K562 (cell line): Measurements from ENCODE around the gene GHR. TPM values are rescaled to one million over a fixed set of nuclear protein-coding genes. Genes with fewer than 3 reads are reported as not detected.

Source experiments
- ATAC-seq: fragments of 200-7000 bp; cut with Tn5 transposase; 3 replicates; pipeline ENCODE4 v1.9.1; 2020; ENCODE audit warnings: moderate library complexity
- BruUV-seq: library from RNA; stranded (reverse); fragments of 400-500 nt; replicated peaks from 2 replicates; lab custom pipeline; 2021; lab: Mats Ljungman, UMichigan
- CTCF ChIA-PET: fragments of 300-600 bp; formaldehyde crosslinking; extraction: SDS; loops from one replicate; lab custom pipeline; 2021; ENCODE audit warnings: low intra/inter-chr PET ratio; lab: Yijun Ruan, JAX
- POLR2A ChIA-PET: fragments of 300-600, 350-650 bp; sonication (Branson Sonifier 250); formaldehyde crosslinking; extraction: SDS; loops from one replicate; lab custom pipeline; 2021; ENCODE audit warnings: antibody characterized with exemption, inconsistent platforms; lab: Yijun Ruan, JAX
- DNase-seq, 4 experiments: peaks; one replicate each; pipeline versions ENCODE4 v3.0.0 to v3.0.0-alpha.2; 2011 to 2018; ENCODE audit warnings: low spot score in 3 of 4, mixed read lengths in 3 of 4; ENCODE audit errors: extremely low read depth in 1 of 4
- FAIRE-seq: peaks from 2 replicates; lab custom pipeline; 2011; peaks lifted over from hg19 to GRCh38; lab: Jason Lieb, UNC
- H2AFZ ChIP-seq: 2 replicates; pipeline ENCODE4 v1.6.0; 2011; ENCODE audit warnings: low read depth, low read length, control low read depth, inconsistent platforms
- H3K27ac ChIP-seq: fragments of 200-600 bp; 3 replicates; pipeline ENCODE4 v1.8.0; 2011; ENCODE audit warnings: low read depth, mild to moderate bottlenecking, control low read depth, inconsistent platforms, low read length, moderate library complexity, mixed read lengths; ENCODE audit errors: extremely low read depth
- H3K27me3 ChIP-seq, 2 experiments: fragments of 300-600 bp in 1 of 2; 2 replicates in 1 of 2; 3 replicates in 1 of 2; pipeline versions ENCODE4 v1.6.0 to v1.8.0; 2011; ENCODE audit warnings: inconsistent platforms in 2 of 2, low read length in 2 of 2, mild to moderate bottlenecking in 1 of 2, mixed read lengths in 1 of 2, moderate library complexity in 1 of 2; ENCODE audit not compliant: control insufficient read depth in 2 of 2, insufficient read depth in 2 of 2
- H3K36me3 ChIP-seq: fragments of 300-600 bp; 3 replicates; pipeline ENCODE4 v1.8.0; 2011; ENCODE audit warnings: mild to moderate bottlenecking, low read length, inconsistent platforms; ENCODE audit not compliant: control insufficient read depth, insufficient read depth
- H3K4me1 ChIP-seq, 2 experiments: fragments of 200-600 bp in 1 of 2; replicated peaks in 1 of 2; 2 replicates in 1 of 2; 3 replicates in 1 of 2; pipeline versions ENCODE4 v1.5.1 to v1.8.0; 2011; ENCODE audit warnings: inconsistent platforms in 2 of 2, low read length in 2 of 2, mild to moderate bottlenecking in 1 of 2, mixed read lengths in 1 of 2, moderate library complexity in 1 of 2; ENCODE audit not compliant: control insufficient read depth in 2 of 2, insufficient read depth in 2 of 2
- H3K4me2 ChIP-seq: 2 replicates; pipeline ENCODE4 v1.6.1; 2011; ENCODE audit warnings: low read length, control low read depth, inconsistent platforms, mixed read lengths; ENCODE audit not compliant: insufficient read depth
- H3K4me3 ChIP-seq: fragments of 200-600 bp; sonication (generic), shearing (Covaris generic); 2 replicates; pipeline ENCODE4 v1.5.1; 2016; ENCODE audit warnings: control low read depth, inconsistent platforms
- H3K79me2 ChIP-seq: fragments of 200-600 bp; 3 replicates; pipeline ENCODE4 v1.8.0; 2011; ENCODE audit warnings: low read length, inconsistent platforms; ENCODE audit not compliant: control insufficient read depth, insufficient read depth
- H3K9ac ChIP-seq, 2 experiments: 2 replicates each; pipeline versions ENCODE4 v1.6.0 to v1.6.1; 2011; ENCODE audit warnings: low read depth in 2 of 2, low read length in 2 of 2, control low read depth in 1 of 2, inconsistent platforms in 1 of 2, mild to moderate bottlenecking in 1 of 2, mixed read lengths in 1 of 2; ENCODE audit not compliant: insufficient read depth in 1 of 2
- H3K9me1 ChIP-seq: one replicate; pipeline ENCODE4 v1.6.0; 2011; ENCODE audit warnings: inconsistent platforms, mild to moderate bottlenecking, low read length, moderate library complexity; ENCODE audit not compliant: control insufficient read depth, insufficient read depth
- H3K9me3 ChIP-seq: replicated peaks from 2 replicates; pipeline ENCODE4 v1.5.1; 2011; ENCODE audit warnings: low read depth, low read length, inconsistent platforms; ENCODE audit not compliant: control insufficient read depth, insufficient read depth
- H4K20me1 ChIP-seq: replicated peaks from 2 replicates; pipeline ENCODE4 v1.6.1; 2011; ENCODE audit warnings: low read length, inconsistent platforms, mixed read lengths; ENCODE audit not compliant: control insufficient read depth, insufficient read depth
- ELF1 ChIP-seq: fragments of 200-800 bp; sonication (Bioruptor generic); IDR thresholded peaks from 2 replicates; pipeline ENCODE4 v1.6.1; 2016; ENCODE audit warnings: missing genetic modification characterization, missing compliant biosample characterization
- ELF2 ChIP-seq: fragments of 250-450 bp; sonication (Bioruptor Pico); IDR thresholded peaks from 2 replicates; pipeline ENCODE4 v1.5.0; 2021; ENCODE audit warnings: mild to moderate bottlenecking
- FOXA1 ChIP-seq: fragments of 450-650 bp; IDR thresholded peaks from 2 replicates; pipeline ENCODE4 v1.6.1; 2016; ENCODE audit warnings: mild to moderate bottlenecking, borderline replicate concordance
- KDM5B ChIP-seq: fragments of 200-600 bp; sonication (generic); IDR thresholded peaks from 2 replicates; pipeline ENCODE4 v1.6.1; 2012; ENCODE audit warnings: low read depth, mild to moderate bottlenecking, moderate library complexity, low read length, control low read depth, inconsistent platforms; ENCODE audit not compliant: insufficient replicate concordance
- KLF13 ChIP-seq: fragments of 450-650 bp; IDR thresholded peaks from 2 replicates; pipeline ENCODE4 v1.6.1; 2016; ENCODE audit warnings: missing genetic modification characterization, low read depth, mild to moderate bottlenecking, missing compliant biosample characterization, moderate library complexity, borderline replicate concordance
- MAFK ChIP-seq: IDR thresholded peaks from 2 replicates; pipeline ENCODE4 v1.6.1; 2011; ENCODE audit warnings: low read length, improper control_type of control experiment
- NCOA4 ChIP-seq: fragments of 450-650 bp; IDR thresholded peaks from 2 replicates; pipeline ENCODE4 v1.6.1; 2018; ENCODE audit warnings: mild to moderate bottlenecking; ENCODE audit not compliant: partially characterized antibody
- RBM34 ChIP-seq: fragments of 200-400 bp; formaldehyde crosslinking; IDR thresholded peaks from 2 replicates; pipeline ENCODE4 v1.6.1; 2018; ENCODE audit warnings: low read length, borderline replicate concordance; ENCODE audit not compliant: insufficient read depth
- SMC3 ChIP-seq: conservative IDR thresholded peaks from 2 replicates; pipeline ENCODE4 v1.6.1; 2011; ENCODE audit warnings: low read depth, low read length, improper control_type of control experiment; ENCODE audit not compliant: insufficient read depth
- SRSF9 ChIP-seq: fragments of 200-400 bp; formaldehyde crosslinking; IDR thresholded peaks from 2 replicates; pipeline ENCODE4 v1.6.1; 2017; ENCODE audit warnings: low read depth, low read length, borderline replicate concordance
- TEAD1 ChIP-seq, 2 experiments: fragments of 450-650 bp in 1 of 2; sonication (generic) in 1 of 2; formaldehyde crosslinking; IDR thresholded peaks; 2 replicates each; pipeline versions ENCODE4 v1.4.0 to v1.8.0; 2020 to 2022; ENCODE audit warnings: mild to moderate bottlenecking in 2 of 2, missing genetic modification reagents in 1 of 2
- U2AF2 ChIP-seq: fragments of 200-400 bp; formaldehyde crosslinking; optimal IDR thresholded peaks from 2 replicates; pipeline ENCODE3; 2017; ENCODE audit warnings: low read depth, mild to moderate bottlenecking, low read length
- WGBS: fragments of 100-300 bp; shearing (Covaris generic); methylation state at CpG from one replicate; pipeline ENCODE4 v1.1.6; 2016; ENCODE audit warnings: low coverage, mixed read lengths; ENCODE audit not compliant: insufficient coverage; ENCODE audit errors: missing lambda C conversion rate; 5-methylcytosine and 5-hydroxymethylcytosine counted together
- in situ Hi-C: fragments of 300-500 bp; cut with MboI; formaldehyde crosslinking; loops from 4 replicates; pipeline ENCODE4 v1.15.0; 2018; ENCODE audit warnings: inconsistent platforms, mixed read lengths
- intact Hi-C: fragments of 100-400 bp; cut with micrococcal nuclease; formaldehyde crosslinking; loops from 2 replicates; pipeline ENCODE4 v1.14.2; 2022
- polyA plus RNA-seq, 8 experiments: library from polyadenylated mRNA; depleted of rRNA in 4 of 8; stranded (reverse) in 5 of 8; unstranded in 3 of 8; fragments of >200 nt; fragmentation: Nextera tagmentation in 2 of 8; fragmentation: Illumina TruSeq in 1 of 8; extraction: Ambion mirVana in 2 of 8; extraction: Trizol in 1 of 8; gene quantifications; 2 replicates each; pipeline versions ENCODE4 v1.2.1 to v1.2.3, GENCODE V29; 2011 to 2014; ENCODE audit warnings: inconsistent platforms in 1 of 8, missing spikeins in 1 of 8
- total RNA-seq, 7 experiments: library from RNA; depleted of rRNA in 6 of 7; stranded (reverse); fragments of >200 nt in 6 of 7; fragmentation: Illumina TruSeq in 2 of 7; extraction: Trizol in 2 of 7; gene quantifications; 2 replicates each; pipeline versions ENCODE4 v1.2.1 to v1.2.3, GENCODE V29; 2011 to 2021; ENCODE audit warnings: low replicate concordance in 1 of 7
- TF ChIP-seq, protein P1 (sequence below): fragments of 450-650 bp; IDR thresholded peaks from one replicate; pipeline ENCODE4 v1.6.1; 2018; ENCODE audit warnings: mild to moderate bottlenecking, moderate library complexity; ENCODE audit not compliant: partially characterized antibody
- TF ChIP-seq, protein P2 (sequence below): fragments of 250-450 bp; sonication (Bioruptor Pico); IDR thresholded peaks from 2 replicates; pipeline ENCODE4 v1.4.0; 2020; ENCODE audit warnings: mild to moderate bottlenecking, moderate library complexity

The GHR gene
- total and polyA plus RNA-seq, 9 of the 15 experiments (the other 6 are each of a cell fraction or from before 2014, with no cell fraction given), result 0.01 to 0.13 (median 0.07) TPM; not detected in 5

DNA sequence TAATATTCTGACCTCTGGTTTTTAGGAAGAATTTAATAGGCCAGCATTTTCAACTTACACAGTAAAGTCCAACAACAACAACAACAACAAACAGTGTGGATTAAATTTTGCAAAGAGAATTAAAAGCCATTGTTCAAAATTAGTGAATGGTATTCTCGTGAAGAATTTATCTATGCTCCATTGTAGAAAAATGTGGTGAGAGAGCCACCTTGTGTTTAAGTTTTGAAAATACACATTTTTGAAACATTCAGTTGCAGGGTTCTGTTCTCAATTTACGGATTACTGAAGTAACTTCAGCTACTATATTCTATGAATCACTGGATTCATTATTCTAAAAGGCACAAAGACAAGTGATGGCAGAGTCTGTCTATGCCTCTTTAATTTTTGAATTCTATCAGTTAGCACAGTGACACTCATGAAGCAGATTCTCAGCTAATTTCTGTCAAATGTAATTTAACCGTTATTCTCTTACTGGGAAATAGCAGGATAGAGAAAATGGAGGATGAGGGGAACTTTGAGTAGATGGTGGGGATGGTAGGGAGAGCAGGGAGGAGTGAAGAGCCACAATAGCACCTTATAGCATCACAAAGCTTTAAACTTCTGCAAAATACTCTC, 344.4 kb downstream of the GHR start (continued):
- TF ChIP-seq SMC3 (peak; percentile 75), TEAD1 (CRISPR knock-in tag; IDR thresholded peaks at IDR 0.05) (no peak), KLF13 (tag) (no peak)

DNA sequence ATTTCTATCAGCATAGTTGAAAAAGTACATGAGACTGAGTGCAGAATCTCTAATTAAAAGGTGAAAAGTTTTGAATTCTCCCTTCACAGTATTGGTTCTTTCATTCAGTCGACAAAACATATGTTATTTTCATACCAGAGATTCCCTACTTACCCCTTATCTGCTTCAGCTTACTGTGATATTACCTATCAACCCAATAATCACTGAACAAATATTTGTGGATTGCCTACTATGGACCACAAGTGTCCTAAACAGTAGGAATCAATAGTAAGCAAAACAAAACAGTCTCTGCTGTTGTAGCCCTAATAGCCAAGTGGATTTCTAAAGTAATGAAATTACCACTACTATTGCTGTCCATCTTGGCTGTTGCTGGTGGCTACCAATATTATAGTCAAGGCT, 344.9 kb downstream of the GHR start:
- no TSS peak for BruUV-seq
- FAIRE-seq, result no peak
- POLR2A ChIA-PET, result no interaction called here
- no peak for DNase-seq
- H2AFZ ChIP-seq, result no peak overlapping the region
- H3K27ac ChIP-seq, result no peak overlapping the region
- H3K9ac ChIP-seq, result no peak overlapping the region
- H3K4me2 ChIP-seq, result no peak overlapping the region
- H3K4me3 ChIP-seq, result no peak overlapping the region
- no peaks in the 10 kb centered on the region for H3K9me1 ChIP-seq
- no peaks in the 10 kb centered on the region for H3K36me3 ChIP-seq
- no peaks in the 10 kb centered on the region for H3K9me3 ChIP-seq
- no peaks in the 10 kb centered on the region for H4K20me1 ChIP-seq
- no peaks in the 10 kb centered on the region for H3K4me1 ChIP-seq
- no peaks in the 10 kb centered on the region for H3K79me2 ChIP-seq
- intact Hi-C loops, result loop anchor here (5.0 kb wide), 4 partner anchors 181 to 761 kb away; no protein-coding TSS in a partner anchor
- CTCF ChIA-PET, result interaction anchor here (0.6 to 2.3 kb wide), 5 partner anchors 121 to 1535 kb away, joined by 3 to 10 read pairs (median 4); no protein-coding TSS in a partner anchor
- in situ Hi-C loops, result loop anchor here (25.0 kb wide), 1 partner anchor 906 kb away; the partner anchor contains the start of gene OXCT1
- 0% methylated on average over 1 of the region's 1 CpG for WGBS
- TF ChIP-seq, protein P1, sequence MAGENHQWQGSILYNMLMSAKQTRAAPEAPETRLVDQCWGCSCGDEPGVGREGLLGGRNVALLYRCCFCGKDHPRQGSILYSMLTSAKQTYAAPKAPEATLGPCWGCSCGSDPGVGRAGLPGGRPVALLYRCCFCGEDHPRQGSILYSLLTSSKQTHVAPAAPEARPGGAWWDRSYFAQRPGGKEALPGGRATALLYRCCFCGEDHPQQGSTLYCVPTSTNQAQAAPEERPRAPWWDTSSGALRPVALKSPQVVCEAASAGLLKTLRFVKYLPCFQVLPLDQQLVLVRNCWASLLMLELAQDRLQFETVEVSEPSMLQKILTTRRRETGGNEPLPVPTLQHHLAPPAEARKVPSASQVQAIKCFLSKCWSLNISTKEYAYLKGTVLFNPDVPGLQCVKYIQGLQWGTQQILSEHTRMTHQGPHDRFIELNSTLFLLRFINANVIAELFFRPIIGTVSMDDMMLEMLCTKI, result no peak
- no peak for TF ChIP-seq MAFK
- TF ChIP-seq ELF2 (CRISPR knock-in tag), result no peak
- TF ChIP-seq U2AF2, result no peak
- no peak for TF ChIP-seq FOXA1
- TF ChIP-seq NCOA4, result no peak
- TF ChIP-seq ELF1, result no peak
- TF ChIP-seq KDM5B, result no peak
- TF ChIP-seq, protein P2, sequence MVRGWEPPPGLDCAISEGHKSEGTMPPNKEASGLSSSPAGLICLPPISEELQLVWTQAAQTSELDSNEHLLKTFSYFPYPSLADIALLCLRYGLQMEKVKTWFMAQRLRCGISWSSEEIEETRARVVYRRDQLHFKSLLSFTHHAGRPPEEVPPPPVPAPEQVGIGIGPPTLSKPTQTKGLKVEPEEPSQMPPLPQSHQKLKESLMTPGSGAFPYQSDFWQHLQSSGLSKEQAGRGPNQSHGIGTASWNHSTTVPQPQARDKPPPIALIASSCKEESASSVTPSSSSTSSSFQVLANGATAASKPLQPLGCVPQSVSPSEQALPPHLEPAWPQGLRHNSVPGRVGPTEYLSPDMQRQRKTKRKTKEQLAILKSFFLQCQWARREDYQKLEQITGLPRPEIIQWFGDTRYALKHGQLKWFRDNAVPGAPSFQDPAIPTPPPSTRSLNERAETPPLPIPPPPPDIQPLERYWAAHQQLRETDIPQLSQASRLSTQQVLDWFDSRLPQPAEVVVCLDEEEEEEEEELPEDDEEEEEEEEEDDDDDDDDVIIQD, result no peak
- TF ChIP-seq RBM34, result no peak
- no peak for TF ChIP-seq SRSF9
- no peak for ATAC-seq
- H3K27me3 ChIP-seq, result no peaks in the 10 kb centered on the region
